Activated CD4-positive, alpha-beta T cell treated with anti-CD3 and anti-CD28 coated beads, Interleukin-2, amount 50 U/mL, for 16 hours (primary cell): Measurements from ENCODE around the gene DDA1.

Experiments used
- DNase-seq: peaks from one replicate; pipeline ENCODE4 v3.0.0-alpha.2; 2020

Gene DDA1

DNA sequence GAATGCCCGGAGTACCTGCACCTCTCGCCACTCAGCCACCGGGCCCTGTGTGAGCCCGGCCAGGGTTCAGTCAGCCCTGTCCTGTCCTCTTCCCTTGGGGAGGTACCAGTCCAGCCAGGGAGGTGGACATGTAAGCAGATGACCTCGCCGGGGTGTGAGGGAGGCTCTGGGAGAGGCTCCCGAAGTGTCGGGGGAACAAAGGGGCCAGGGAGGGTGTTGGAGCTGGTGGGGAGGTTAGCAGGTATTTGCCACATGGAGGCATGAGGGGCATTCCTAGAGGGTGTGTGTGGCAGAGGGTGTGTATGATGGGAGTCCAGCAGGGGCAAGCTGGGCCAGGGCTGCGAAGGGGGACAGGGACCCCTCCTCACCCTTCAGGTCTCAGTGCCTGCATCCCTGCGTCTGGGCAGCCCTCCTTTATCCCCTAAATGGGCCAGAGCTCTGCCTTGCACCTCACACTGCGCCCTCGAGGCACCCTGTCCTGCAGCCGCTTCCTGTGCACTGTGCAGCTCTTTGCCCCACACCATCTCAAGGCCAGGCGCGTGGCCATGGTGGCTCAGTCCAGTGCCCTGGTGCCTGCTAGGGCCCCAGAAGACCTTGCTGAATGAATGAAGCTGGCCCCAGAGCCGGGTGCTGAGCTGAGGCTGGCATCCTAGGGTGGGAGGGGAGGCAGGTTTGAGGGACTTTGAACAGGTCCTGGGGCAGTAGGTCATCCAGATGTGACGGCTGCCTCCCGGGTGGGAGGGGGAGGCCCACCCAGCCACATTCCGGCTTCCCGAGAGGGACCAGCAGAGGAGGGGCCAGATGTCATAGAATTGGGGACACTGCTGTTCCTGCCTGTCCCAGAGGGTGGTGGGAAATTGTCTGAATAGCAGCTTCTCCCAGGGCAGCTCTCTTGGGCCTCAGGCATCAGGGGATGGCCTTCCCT is 3.1 kb downstream of the DDA1 start:
- no peak for DNase-seq

GRCh38 chr19:17314007-17314593 is 4.7 kb downstream of the DDA1 start:
- DNase-seq: no peak

- no peak for DNase-seq
Measured at GRCh38 chr19:17318966-17319365, 9.6 kb downstream of the DDA1 start.

- no peak for DNase-seq
Measured at GRCh38 chr19:17319473-17320238, 10.3 kb downstream of the DDA1 start.

- no peak for DNase-seq
Measured at GRCh38 chr19:17320435-17320834, 11.1 kb downstream of the DDA1 start.

DNA sequence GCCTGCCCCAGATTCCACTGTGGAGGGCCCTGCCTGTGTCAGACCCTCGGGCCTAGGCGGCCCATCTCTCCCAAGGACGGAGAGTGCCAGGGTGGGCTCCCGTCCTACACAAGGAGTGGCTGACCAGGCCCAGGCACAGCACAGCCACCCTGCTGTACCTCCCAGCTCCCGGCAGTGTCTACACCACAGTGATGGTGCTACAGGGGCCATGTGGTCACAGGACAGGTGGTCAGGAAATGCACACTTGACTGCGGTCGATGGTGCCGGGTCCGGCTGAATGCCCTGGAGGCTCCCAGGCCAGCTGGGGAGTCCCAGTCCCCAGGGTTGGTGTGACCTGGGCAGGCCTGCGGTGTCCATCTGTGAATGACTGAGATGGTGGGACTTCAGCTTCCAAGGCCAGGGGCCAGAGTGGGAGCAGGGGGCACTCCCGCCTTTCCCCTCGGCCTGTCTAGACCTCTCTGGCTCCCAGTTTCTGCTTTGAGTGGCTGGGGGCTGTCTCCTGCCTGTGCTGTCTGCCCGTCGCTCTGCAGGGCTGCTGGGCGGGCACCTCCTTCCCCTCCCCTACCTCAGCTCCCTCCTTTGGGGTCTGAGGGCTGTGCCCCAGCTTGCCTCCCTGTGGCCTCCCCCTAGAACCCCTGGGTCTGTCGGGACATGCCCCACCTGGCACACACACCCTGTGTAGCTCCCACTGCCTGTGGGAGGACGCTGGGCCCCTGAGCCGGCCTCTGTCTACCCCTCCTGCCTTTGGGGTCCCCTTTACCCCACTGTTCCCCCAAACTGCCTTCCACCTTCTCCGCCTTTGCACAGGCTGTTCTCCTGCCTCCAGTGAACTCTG is 12.5 kb downstream of the DDA1 start:
- DNase-seq: no peak

GRCh38 chr19:17322854-17323253 is 13.5 kb downstream of the DDA1 start:
- DNase-seq: no peak

GRCh38 chr19:17323300-17323963 is 14.1 kb downstream of the DDA1 start:
- DNase-seq: no peak

GRCh38 chr19:17323964-17324332 is 14.6 kb downstream of the DDA1 start:
- no peak for DNase-seq

DNA sequence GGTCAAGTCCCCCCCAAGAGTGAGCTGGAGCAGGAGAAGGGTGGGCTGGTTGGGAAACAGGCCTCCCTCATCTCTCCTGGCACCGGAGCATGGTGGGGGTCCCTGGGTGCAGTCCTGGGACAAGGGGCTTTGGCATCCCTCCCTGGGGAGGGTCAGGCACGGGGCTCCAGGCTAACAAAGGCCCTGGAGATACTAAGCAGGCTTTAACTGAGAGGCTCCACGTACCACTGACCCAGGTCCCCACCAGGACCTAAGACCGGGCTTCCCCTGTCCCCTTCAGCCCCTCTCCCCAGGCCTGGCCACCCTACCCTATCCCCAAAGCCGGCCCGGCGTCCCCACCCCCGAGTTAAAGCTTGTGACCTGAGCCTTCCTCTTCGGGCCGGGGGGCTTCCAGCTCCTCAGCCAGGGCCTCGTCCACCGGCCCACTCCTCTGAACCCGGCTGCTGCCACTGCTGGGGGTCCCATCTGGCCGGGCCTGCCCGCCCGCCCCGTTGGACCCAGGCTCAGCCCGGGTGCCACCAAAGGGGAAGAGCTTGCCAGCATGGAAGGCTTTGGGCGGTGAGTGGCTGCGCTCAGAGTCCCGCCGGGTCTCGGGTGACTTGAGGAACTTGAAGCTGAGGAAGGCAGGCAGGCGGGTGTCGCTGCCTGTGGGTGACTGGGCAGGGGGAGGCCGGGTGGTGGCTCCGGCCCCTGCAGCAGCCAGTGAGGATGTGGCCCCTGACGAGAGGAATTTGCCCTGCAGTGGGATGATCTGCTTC is 15.2 kb downstream of the DDA1 start:
- DNase-seq: no peak

- DNase-seq: no peak
Measured at GRCh38 chr19:17325133-17325532, 15.8 kb downstream of the DDA1 start.

GRCh38 chr19:17325881-17326594 is 16.7 kb downstream of the DDA1 start:
- no peak for DNase-seq

DNA sequence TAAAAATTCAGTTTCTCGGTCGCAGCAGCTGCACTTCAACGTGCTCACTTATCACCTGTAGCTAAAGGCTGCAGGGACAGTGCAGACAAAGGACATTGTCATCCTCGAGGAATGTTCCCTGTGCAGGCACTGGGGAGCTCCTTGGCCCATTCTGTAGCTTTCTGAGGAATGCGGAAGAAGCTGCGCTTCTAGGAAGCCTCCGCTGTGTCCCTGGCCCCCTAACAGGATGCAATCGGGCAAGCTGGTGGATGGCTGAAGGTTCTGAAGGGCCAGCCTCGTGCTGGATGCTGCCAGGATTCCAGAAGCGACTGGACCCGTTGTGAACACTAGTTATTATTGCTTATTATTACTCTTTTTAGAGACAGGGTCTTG is 17.2 kb downstream of the DDA1 start:
- DNase-seq: no peak

- DNase-seq: no peak
Measured at GRCh38 chr19:17327068-17327653, 17.8 kb downstream of the DDA1 start.

- no peak for DNase-seq
Measured at GRCh38 chr19:17327654-17328516, 18.5 kb downstream of the DDA1 start.

- no peak for DNase-seq
Measured at GRCh38 chr19:17328517-17329365, 19.4 kb downstream of the DDA1 start.

DNA sequence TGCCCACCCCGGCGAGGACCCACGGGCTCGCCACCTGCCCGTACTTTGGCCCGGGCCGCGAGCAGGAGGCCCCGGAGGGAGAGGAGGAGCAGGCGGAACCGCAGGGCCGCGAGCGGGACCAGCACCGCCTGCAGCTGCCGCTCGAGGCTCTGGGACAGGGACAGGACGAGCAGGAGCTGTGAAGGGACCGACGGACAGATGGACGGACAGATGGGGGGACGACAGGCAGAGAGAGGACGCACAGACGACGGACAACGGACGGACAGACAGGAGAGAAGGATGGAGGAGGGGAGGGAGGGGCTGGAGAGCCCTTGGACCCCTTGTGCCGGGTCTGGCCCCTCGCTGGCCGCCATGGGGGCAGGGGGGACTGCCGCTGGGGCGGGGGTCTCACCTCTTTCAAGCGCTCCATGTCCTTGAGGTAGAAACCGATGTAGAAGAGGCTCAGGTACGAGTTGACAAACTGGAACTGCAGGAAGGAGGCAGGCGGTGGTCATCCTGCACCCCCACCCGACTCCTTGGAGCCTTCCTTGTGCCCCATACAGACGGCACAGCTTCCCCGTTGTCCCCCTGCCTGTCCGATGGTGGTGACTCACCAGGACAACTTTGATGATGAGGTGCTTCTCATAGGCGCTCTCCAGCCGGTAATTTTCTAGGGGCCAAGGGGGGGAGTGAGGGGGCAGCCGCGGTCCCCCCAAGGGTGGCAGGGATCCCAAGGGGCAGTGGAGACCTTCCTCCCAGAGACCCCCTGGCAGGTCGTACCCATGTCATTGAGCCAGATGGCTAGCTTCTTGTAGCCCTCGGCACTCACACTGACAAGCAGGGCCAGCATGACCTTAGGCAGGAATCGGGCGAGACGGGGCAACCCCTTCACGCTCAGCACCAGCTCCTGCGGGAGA is 20.3 kb downstream of the DDA1 start:
- no peak for DNase-seq
